Medulla oblongata (tissue), 1 donor: Measurements from ENCODE around the gene INO80D.
"Not testable (repeated sequence)": the region's sequence is repeated elsewhere in the genome, so short reads cannot be mapped to it uniquely, and the experiment has no call there.

Experiments used
- DNase-seq: peaks from one replicate; pipeline ENCODE4 v3.0.0-alpha.2; 2015; ENCODE audit errors: extremely low spot score

The INO80D gene

DNA sequence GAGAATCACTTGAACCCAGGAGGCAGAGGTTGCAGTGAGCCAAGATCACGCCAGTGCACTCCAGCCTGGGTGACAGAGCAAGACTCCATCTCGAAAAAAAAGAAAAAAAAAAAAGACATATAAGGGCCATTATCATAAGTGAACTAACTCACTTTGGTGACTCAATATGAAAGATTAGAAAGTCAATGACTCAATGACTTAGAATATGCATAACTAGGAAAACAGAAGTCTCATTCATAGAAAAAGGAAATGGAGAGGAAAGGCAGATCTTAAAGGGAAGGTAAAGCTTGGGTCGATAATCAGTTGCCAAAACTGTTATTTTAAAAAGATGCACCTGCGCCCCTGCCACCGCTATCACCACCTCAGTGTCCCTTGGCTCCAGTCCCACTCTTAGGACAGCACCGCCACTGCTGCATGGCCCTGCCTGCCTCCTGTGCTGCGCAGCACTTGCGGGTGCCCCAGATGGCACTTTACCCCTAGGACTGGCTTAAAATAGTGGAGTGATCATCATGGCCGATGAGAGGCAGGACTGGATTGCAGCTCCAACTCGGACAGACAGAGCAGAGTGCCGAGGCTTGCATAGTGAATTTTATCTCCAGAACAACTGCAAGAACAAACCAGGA is 54.7 kb downstream of the INO80D start:
- no peak for DNase-seq

DNA sequence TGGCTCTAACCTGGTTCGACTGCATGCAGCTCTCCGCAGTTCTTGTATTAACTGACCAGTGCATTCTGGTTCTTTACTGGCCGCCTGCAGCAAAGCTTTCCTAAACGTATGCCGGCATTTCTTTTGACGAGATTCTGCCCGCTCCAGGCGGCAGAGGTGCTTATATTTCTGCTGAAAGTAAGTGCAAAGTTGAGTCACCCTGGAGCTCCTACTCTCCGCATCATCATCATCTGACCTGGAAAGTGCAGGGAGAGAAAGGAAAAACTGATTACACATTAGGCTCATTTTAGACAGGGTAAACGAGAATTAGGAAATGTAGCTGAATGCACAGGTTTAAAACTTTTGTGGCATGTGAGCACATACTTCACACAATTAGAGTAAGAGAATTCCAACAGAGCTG is 57.9 kb downstream of the INO80D start:
- no peak for DNase-seq

DNA sequence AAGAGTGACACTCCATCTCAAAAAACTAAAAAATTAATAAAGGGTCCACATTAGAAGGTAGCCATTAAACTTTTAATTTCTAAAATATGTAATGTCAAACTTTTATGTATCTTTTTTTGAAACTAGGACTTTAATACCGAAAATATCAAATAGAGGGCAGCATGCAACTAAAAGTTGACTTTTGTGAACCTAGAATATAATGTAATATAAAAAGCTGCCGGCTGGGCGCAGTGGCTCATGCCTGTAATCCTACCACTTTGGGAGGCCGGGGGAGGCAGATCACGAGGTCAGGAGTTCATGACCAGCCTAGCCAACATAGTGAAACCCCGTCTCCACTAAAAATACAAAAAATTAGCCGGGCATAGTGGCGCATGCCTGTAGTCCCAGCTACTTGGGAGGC is 62.8 kb downstream of the INO80D start:
- no peak for DNase-seq

DNA sequence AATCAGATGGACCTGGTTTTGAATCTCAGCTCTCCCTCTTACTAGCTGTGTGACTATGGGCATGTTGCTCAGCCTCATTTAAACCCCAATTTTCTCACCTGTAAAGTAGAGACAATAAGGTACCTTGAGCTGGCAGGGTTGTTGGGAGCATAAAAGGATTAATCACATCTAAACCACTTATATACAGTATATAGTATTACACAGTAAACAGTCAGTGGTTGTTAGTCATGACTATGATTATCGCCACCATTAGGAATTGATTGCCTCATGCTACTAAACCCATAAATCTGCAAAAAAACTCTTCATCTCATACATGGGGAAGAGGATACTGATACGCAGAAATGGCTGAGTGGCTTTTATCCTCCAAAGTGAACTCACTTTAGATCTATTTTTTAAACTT is 65.8 kb downstream of the INO80D start:
- DNase-seq: no peak

DNA sequence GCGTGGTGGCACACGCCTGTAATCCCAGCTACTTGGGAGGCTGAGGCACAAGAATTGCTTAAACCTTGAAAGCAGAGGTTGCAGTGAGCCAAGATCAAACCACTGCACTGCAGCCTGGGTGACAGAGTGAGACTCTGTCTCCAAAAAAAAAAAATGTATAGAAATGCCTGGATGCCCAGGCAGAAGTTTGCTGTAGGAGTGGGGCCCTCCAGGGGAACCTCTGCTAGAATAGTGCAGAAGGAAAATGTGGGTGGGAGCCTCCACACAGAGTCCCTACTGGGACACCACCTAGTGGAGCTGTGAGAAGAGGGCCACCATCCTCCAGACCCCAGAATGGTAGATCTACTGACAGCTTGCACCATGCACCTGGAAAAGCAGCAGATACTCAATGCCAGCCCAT is 70.2 kb downstream of the INO80D start:
- DNase-seq: not testable (repeated sequence)

DNA sequence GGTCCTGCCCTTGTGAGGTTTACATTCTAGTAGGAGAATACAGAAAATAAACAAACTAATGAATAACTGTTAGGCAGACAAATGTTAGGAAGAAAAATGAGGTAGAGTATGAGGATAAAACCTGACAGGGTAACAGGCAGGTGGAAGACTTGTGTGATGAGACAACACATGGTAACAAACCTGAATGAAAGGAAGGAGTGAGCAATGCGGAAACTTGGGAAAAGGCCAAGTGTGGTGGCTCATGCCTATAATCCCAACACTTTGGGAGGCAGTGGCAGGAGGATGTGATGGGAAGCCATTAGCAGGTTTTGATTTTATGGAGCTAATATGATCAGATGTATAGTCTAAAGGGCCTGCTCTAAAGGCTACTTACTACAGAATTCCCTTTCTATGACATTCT is 74.2 kb downstream of the INO80D start:
- no peak for DNase-seq

DNA sequence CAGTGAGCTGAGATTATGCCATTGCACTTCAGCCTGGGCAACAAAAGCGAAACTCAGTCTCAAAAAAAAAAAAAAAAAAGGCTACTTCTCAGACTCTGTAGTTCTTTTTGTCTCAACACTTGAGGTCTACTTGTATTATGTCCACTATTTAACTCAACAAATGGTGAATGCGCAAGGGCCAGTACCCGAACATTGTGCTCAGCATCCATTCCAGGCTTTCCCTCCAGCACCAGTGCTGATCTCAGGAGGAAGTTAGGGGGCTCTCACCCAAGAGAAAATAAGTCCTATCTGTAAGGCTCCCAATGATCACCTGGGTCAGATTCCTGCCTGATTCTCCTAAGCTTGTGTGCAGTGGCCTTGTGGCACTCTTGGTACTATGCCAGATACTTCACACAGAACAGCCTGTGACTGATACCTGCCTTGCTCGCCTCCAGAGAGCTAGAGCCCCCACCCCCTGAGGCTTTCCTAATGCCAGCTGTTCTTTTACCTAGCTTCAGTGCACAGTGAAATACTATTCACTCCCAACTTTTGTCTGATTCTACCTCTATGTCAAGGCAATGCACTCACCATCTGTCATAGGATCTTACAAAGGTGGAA is 74.9 kb downstream of the INO80D start:
- no peak for DNase-seq

DNA sequence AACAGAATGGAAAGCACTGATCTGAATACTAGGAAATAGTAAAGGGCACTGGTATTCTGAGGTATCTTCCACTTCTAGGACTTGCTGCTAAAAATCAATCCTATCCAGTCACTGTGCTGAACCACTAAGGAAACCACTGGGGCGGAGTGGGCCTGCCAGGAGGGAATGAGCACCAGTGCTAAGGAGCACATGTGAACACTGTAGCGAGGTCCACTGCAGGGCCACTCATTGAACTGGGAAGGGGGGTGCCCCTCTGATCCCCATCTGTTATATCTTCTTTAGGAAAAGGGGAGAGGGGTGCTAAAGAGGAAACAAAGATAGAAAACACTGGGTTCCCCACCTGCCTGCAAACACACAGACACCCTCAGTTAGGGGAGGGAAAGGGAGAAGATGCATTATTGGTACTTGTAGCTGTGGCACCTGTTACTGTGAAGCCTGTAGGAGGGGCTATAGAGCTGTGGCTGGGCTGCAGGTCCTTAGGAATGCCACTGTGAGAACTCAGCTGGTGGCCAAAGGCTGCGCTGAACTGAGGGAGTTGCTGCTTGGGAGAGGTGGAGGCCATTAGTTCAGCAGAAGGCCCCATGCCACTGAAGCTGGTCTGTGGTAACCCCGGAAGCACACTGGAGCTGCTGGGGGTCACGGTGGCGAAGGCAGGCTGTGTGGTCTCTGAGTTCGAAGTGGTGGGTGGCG is 81.8 kb downstream of the INO80D start:
- DNase-seq: no peak

DNA sequence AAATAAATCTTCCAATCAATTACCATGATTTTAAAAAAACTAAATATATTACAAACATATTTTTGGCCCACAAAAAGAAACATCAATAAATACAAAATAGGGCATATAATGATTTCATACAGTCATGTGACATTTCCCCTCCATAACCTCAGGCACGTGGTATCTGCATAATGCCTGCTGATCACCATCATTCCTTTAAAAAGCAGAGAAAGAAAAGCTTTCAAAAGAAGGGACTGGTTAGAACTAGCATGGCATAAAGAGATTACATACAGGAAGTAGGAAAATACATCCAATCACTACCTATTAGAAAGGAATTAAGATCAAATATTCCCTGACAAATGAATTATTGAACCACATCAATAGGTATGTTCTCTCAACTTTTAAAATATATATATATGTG is 83.5 kb downstream of the INO80D start:
- DNase-seq: no peak

DNA sequence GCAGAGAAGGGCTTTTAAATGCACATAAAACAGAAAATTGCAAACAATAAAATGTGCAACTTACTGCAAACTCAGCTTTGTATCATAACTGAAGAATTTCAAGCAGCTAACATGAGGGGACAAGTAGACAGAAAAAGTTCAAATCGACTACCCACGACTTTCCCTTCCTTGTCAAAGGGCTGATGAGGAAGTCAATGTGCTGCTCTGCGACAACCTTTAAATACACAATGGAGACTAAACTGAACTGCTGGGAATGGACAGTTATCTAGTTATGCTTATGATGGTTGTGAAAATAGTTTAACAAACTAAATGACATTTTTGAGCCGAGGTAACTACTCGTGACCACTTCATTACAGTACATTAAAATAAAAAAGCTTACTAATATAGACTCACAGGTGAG is 84.1 kb downstream of the INO80D start:
- DNase-seq: no peak

DNA sequence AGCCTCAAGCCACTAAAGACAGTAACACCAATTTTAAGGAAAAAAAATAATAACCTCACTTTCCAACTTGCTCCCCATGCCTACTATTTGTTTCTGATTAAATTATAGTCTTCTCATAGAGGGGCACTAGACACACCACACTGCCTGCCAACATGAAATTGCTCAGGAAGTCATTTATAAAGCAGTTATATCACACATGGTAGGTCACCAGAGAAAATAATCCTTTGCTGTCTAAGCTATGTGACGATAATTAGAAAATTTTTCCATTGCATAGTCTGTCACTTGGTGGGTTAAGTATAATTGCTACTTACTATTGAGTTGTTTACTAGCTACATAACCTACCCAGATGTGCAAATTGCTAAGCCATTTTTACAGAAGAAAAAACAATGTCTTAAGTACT is 85.2 kb downstream of the INO80D start:
- no peak for DNase-seq

DNA sequence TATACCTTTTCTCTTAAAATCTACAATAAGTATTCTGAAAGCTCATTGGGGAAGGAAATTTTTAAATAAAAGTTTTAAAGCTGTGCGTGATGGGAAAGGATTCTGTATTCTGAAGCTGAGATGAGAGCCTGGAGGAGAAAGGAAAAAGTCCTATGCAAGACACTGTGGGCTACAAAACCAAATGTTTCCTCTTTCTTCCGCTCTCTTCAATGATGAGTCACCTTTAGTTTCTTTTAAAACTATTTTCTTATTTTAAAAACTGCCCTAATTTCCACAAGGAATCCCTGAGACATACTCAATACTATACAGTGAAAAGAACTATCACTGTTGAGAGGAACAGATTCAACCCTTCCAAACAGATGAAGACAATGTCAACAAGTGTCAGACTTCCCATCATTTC is 87.4 kb downstream of the INO80D start:
- DNase-seq: no peak

DNA sequence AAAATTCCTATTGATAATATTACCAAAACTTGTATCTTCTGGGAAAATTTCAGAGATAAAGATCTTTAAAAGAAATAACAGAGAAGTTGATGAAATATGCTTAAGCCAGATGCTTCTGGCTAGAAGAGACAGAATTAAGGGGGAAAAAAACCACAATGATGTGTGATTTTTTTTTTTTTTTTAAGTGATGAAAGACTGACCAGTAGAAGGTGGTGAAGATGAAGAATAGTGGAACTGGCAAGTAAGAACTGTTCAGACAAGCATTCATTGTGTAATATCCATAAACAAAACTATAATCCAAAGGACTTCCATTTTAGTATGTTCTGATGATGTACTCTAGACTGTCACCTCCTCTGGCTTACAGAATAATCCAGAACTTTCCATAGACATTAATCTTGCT is 89.8 kb downstream of the INO80D start:
- DNase-seq: no peak

DNA sequence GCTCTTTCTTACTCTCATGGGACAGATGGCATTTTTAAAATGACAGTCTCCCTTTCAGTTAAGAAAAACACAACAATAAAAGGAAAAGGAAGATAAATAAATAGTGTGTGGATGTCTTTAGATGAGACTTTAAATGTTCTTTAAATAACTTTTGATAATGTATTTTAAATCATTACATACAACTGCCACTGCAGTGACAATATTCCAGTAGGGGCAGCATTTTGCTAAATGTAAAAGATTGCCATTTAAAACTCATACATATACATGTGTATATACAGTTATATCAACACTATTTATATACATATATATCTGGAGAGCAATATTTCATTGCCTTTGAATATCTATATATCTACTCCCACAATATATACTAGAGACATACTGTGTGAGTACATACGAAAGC is 90.7 kb downstream of the INO80D start:
- no peak for DNase-seq

DNA sequence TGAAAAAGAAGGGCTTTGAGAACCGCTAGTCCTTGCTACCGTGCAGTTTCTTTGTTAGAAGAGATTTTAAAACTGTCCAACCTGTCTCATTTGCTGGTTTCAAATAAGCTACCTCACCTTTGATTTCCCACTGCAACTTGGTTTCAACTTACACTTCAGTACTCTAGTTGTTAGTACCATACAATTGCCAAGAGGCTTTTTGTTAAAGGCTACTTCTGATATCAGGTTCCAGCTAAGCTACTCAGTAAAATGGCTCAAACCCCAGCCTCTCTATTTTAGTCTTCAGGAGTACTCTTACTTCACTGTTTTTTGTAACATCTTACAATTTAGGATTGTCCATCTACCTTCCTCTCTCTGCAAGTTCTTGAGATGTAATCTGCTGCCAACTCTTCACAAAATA is 91.6 kb downstream of the INO80D start:
- no peak for DNase-seq

DNA sequence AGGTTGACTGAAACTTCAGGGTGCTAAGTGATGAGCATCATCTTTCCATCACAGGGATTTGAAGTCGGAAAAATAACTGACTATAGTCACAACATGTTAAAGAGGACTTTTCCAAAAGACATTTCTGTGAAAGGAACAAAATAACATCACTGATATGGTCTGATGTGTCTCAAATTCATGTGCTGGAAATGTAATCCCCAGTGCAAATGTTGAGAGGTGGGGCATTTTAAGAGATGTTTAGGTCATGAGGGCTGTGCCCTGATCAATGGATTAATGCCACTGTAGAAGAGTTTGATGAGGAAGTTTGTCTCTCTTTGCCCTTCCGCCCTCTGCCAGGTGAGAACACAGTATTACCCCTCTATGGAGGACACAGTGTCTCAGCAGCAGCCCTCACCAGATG is 95.9 kb downstream of the INO80D start:
- DNase-seq: no peak

DNA sequence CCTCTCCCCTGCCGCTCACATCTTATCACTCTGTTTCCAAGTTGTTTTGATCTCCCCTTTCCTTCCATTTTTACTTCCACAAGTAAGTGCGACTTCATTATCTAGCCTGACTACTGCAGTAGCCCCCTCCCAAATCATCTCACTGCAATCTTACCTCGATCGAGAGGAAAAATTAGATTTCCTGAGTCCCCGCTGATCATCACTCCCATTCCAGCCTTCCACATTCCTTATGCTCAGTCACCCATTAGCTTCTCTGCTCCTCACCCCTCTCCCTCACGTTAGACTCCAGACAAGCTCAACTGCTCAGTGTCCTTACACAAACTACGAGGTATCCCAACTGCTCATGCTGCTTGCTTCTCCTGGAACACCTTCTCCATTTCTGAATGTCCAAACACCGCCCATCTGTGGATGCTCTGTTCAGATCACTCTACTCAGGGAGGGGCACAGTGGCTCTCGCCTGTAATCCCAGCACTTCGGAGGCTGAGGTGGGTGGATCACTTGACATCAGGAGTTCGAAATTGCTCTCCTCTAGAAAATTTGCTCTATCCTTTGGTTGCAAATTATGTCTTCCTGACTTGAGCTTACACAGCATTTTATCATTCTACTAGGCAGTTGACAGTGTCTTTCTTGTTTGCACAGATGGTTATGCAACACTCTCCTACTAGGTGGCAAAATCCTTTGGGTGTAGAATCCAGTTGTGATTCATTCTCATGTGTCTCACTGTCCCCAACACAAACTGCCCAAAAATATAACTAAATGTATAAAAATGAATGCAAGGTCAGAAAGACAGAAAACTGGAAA is 96.5 kb downstream of the INO80D start:
- no peak for DNase-seq

DNA sequence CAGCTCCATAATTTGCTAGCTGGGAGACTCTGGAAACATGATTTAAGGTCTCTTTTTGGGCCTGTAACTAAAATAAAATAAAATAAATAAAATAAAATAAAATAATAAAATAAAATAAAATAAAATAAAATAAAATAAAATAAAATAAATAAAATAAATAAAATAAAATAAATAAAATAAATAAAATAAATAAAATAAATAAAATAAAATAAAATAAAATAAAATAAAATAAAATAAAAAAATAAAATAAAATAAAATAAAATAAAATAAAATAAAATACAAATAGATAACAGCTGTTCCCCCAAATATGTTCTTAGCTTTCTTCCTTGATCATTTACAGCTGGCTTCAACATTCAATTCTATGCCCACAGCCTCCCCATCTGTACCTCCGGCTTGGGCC is 97.3 kb downstream of the INO80D start:
- not testable (repeated sequence) for DNase-seq

DNA sequence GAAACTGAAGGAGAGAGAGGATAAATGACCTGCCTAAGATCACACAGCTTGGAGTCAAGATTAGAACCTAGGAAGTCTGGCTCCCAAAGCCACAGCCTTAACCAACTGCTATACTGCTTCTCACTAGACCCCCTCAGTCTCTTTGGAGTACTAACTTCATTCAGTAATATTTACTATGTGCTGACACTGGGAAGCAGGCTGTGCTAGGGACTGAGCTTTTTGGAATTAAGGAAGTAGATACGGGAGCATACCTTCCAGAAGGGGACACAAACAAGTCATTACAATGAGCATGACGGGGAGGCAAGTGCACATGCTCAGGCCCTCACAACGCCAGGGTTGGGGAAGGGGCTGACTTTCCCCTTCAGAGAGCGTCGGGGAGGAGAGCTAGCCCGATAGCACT is 97.7 kb downstream of the INO80D start:
- DNase-seq: no peak

DNA sequence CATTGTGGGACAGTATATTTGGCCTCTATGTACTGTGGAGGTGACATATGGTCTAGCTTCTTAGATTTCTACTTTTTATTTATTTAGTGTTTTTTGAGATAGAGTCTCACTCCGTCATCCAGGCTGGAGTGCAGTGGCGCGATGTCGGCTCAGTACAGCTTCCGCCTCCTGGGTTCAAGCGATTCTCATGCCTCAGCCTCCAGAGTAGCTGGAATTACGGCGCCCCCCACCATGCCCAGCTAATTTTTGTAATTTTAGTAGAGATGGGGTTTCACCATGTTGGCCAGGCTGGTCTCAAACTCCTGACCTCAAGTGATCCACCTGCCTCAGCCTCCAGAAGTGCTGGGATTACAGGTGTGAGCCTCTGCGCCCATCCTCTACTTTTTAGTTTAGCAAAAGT is 99.6 kb downstream of the INO80D start:
- DNase-seq: not testable (repeated sequence)

DNA sequence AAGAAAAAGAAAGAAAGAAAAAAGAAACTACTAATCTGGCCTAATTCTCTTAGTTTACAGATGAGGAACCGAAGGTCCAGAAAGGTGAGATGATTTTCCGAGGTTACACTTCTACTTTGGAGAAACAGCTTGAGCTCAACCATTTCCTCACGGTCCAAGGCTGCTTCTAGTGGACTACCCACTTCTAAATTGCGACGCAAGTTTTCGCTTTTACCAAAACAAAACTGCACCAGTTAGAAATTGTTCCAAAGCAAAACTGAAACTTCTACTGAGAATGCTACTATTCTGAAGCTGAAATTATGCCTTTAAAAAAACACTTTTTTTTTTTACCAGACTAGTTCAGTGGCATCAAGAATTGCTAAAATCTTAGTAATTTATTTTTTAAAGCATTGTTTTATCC is 101.6 kb downstream of the INO80D start:
- DNase-seq: no peak

DNA sequence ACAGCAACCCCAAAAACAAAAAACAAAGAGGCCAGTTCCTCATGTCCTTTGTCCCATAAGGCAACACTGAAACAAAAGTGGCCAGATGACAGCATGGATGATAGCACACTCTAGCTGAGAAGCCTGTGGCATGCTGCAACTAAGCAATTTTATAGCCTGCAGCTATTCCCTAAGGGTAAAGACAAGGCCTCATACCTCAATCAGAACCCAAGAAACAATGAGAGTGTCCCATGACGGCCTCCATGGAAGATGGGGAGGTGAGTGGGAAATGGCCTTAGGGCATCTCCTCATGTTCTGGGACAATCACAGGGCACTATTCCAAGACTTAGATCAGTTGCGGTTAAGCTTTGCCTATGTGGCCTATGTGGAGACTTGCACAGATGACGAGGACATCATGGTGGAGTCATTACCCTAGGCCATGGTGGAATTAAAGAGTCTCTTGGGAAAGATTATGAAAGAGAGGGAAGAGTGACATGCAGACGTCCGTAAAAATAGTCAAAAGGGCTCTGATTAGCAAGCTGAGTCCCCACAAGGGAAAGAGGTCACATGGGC is 103.1 kb downstream of the INO80D start:
- DNase-seq: no peak
